Hair follicle dermal papilla cell (primary cell): Measurements from ENCODE around the gene NPAS2. TPM values are rescaled to one million over a fixed set of nuclear protein-coding genes. Genes with fewer than 3 reads are reported as not detected.

ENCODE experiments used
- total RNA-seq: library from RNA; depleted of rRNA; stranded (reverse); fragments of >200 nt; gene quantifications from 2 replicates; pipeline ENCODE4 v1.2.3, GENCODE V29; 2012

The NPAS2 gene
- 14.5 and 23.7 TPM in 2 replicates for total RNA-seq

GRCh38 chr2:100819370-100820272 is at the start of gene NPAS2:
Gene NPAS2 (plus strand): TSS chr2:100820139. CDS start chr2:100904755, 84,616 bp downstream.

DNA sequence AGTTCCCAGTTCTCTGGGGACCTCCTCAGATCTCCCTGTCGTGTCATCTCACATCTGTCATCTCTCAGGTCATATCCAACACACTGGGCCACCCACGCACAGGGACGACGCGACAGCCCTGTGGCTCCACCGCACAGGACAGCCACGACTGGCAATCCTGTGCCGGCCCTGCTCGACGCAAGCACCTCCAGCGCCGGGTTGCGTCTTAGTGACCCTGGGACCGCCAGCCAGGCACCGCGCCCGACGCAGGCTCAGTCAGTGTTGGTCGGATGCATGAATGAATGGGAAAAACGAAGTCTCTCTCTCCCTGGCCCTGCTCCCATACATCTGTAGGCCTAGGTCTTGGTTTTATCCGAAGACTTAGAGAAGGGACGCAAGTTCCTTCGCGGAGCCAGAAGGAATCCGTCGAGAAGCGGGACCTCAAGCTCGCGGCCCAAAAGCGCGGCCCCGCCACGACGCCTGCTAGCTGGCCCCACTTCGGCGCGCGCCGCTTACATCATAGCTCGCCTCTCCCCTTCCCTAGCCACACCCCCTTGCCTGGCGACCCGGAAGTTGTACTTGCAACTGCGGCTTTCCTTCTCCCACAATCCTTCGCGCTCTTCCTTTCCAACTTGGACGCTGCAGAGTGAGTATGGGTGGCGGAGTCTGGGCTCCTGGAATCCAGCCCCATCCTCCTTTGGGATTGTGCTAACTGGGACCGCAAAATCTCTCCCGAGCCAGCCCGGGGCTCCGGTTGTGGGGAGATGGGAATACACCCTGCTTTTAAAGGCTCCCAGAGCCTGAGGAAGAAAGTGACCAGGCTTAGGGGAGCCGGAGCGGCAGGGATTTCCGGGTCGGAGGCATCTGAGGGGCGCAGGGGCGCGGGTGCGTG is 182.0 kb downstream of the NPAS2 start, which contains the start of gene RPL31:
Gene RPL31 (plus strand): TSS at position 599 of the 871 bp plus-strand sequence. CDS start 413 bp downstream, outside the sequence.

Other genes with a start within 250 kb of the NPAS2 start
- gene RPL31, start 182.2 kb downstream of the NPAS2 start, total RNA-seq = 307 and 423 TPM in 2 replicates